ENCODE data around the gene UBE2QL1.
"Not testable (repeated sequence)": the region's sequence is repeated elsewhere in the genome, so short reads cannot be mapped to it uniquely, and the experiment has no call there.

Gene UBE2QL1

DNA sequence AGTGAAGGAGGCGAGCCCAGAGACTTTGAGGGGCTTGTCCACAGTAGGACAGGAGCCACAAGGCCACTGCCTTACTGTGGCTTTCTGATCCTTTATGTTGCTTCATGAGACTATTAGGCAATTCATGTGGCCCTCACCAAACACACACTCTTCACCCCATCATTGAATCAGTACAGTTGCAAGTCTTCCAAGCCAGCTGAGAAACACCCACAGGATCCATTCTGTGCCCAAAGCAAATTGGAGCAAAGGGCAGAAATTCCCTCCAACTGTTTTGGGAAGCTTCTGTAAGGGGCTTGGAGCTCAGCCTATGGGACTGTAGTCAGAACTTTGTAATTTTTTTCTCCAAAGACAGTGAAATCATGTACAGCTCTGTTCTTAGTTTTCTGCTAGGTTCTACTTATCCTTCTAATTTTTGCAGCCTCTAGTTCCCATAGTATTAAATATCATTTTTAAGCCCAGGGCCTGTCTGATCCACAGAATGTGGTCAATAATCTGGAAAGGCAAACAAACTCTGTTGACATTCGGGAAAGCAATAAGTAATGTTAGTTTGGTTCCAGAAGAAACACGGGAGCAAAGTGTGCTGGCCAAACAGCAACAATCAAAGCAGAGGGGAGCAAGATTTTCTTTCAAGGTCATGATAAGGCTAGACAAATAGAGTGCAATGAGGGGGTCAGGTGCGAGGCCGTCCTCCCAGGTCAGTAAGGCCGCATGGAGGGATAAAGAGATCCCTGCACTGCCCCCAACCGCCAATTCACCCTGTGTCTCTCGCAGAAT is 47.0 kb downstream of the UBE2QL1 start:
- in situ Hi-C loops (cut with MboI; ENCODE audit: low sequenced_read_pairs): no loop called here

DNA sequence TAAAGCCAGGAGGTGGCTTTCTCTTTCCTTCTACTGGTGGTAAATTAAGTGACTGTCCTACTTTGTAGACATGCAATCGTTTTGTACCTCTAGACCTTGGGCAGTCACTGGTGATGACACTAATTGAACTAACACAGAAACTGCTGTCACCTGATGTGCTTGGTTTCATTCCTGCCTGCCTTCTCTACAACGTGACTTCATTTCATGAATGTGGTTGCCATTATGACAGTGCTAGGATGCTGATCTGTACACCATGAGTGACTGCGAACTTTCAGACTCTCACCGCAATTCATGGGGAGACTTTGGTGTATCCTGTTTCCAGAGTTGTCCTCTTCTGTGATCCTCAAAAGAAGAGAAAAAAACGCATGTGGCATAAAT is 47.5 kb downstream of the UBE2QL1 start:
- in situ Hi-C loops (cut with MboI; ENCODE audit: low sequenced_read_pairs): no loop called here

DNA sequence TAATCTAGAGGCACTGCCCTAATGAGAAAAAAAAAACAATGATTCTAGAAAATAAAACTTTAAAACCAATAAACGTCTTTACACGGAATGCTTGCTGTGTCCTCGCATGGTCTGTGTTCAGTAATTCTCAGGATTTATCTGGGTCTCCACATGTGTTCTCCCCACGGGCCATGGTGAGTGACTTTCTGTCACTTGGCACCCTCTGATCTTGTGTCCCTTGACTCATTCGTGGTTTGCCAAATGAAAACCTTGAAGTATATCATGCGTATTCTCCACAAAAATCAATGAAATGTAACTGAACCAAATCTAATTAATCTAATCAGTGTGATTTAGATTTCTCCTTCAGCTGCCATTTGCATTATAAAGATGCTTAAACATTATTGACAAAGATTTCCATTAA is 48.0 kb downstream of the UBE2QL1 start:
- in situ Hi-C loops (cut with MboI; ENCODE audit: low sequenced_read_pairs): no loop called here

DNA sequence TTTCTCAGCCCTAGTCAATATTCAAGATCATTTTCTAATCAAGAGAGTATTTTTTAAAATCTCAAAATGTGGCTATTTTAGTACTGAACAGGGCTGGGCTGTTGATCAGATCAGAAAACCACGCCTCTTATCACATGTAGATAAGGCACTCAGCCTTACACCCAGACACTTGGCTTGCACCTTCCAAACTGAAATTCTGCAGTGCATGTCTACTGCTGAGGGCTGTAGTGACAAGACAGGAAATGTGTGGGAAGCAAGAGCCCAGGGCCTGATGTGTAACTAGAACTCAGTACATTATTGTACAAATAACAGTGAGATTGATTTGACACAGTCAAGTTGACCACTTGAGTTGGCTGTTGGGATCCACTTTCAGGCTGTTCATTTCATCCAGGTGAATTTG is 48.6 kb downstream of the UBE2QL1 start:
- in situ Hi-C loops (cut with MboI; ENCODE audit: low sequenced_read_pairs): no loop called here

DNA sequence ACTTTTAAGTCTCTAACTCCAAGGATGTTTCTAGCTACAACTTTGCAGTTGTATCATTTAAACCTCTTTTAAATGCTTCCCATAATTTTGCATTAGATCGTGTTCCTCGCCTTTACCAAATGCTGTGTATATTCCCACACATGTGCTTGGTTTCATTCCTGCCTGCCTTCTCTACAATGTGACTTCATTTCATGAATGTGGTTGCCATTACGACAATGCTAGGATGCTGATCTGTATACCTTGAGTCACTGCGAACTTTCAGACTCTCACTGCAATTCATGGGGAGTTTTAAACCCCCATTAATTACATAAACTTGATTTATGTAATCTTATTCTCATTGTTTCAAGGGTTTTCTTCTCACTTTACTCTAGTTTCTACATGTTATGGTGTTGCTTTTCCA is 50.3 kb downstream of the UBE2QL1 start:
- in situ Hi-C loops (cut with MboI; ENCODE audit: low sequenced_read_pairs): no loop called here

DNA sequence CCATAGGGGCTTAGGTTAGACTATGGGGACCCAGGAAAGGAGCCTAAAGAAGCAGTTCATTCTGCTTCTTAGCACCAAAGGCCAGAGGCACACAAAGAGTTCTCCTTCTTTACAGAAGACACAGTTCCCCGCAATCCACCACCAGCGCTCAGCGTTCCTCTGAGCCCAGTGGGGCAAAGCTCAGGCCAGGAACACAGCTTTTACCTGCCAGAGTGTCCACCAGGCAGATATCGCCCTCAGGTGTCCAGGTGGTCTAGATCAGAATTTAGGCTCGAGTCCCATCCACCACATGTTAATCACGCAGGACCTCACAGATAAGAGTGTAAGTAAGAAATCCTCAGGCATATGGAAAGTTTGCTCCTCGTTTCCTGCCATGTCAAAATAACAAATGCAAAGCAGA is 53.0 kb downstream of the UBE2QL1 start:
- in situ Hi-C loops (cut with MboI; ENCODE audit: low sequenced_read_pairs): no loop called here

DNA sequence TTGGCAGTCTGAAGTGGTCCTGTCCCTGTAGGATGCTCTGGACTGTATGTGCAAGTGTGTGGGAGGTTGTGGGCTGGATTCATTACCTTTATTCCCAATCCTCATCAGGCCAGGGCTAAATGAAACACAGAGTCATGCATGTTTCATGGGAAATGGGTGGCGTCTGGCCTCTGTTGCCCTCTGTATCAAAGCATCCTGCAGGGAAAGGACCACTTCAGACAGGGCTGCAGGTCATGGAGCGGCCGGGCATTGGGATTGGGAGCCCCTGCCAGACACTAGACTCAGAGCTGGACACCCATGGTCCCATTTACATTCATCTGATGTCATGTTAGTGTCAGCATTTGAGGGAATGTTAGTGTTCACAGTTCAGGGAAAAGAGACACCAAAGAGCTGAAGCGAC is 53.8 kb downstream of the UBE2QL1 start:
- in situ Hi-C loops (cut with MboI; ENCODE audit: low sequenced_read_pairs): no loop called here

DNA sequence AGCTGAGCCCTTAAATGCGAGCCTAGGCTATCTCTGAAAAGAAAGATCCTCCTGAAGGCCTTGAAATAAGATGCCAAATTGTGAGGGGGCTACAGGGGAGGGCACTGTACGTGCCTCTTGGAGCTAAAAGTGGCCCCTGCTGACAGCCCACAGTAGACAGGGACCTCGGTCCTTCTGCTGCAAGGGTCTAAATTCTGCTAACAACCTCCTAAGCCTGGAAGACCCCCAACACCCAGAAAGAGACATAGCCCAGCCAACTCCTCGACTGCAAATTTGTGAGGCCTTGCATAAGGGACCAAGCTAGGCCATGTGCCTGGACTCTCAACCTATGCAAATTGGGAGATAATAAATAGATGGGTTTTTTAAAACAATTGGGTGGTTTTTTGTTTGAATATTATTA is 54.7 kb downstream of the UBE2QL1 start:
- in situ Hi-C loops (cut with MboI; ENCODE audit: low sequenced_read_pairs): no loop called here

DNA sequence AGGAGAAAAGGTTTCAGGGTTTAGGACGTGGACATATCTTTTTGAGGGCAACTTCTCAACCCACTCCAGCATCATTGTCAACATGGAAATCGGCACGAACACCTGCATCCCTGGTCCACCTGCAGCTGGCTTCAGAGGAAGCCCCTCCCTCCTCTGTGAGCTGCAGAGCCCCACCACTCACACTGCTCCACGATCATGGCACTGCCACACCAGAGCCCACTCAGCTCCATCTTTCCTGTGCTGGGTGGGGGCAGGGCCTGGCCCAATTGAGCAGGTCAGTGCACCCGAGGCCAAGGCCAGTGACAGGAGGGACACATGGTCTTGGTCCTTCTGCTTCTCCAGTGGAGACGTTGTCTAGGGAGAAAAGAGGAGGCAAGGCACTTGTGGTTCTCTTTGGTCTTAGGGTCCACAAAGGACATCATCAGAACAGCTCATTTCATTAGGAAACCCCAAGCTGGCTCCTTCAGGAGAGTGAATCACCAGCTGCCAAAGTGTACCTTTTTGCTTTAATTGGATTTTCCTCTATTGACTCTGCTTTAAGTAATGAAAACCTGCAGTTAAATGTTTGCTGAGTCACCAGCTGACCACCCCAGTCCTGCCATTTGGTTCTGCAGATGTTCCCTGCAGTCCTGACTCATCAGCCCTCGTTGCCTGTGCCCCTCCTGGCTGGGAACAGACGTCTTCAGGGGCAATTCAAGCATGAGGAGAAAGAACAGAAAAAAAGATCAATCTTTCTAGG is 56.2 kb downstream of the UBE2QL1 start:
- in situ Hi-C loops (cut with MboI; ENCODE audit: low sequenced_read_pairs): no loop called here

DNA sequence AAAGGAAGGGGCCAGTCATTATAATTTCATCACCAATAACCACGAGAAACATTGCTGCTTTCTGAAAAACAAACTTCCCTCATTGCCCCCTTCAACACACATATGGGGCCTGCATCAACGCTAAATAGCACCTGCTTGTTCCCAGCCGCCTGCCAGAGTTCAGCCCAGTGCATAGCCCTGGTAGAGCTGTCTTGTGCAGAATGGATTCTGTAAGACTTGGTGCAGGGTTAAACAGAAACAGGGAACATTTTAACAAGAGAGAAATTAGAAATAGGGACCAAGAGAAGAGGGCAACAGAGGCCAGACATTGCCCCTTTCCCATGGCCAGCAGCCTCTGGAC is 56.7 kb downstream of the UBE2QL1 start:
- in situ Hi-C loops (cut with MboI; ENCODE audit: low sequenced_read_pairs): no loop called here

DNA sequence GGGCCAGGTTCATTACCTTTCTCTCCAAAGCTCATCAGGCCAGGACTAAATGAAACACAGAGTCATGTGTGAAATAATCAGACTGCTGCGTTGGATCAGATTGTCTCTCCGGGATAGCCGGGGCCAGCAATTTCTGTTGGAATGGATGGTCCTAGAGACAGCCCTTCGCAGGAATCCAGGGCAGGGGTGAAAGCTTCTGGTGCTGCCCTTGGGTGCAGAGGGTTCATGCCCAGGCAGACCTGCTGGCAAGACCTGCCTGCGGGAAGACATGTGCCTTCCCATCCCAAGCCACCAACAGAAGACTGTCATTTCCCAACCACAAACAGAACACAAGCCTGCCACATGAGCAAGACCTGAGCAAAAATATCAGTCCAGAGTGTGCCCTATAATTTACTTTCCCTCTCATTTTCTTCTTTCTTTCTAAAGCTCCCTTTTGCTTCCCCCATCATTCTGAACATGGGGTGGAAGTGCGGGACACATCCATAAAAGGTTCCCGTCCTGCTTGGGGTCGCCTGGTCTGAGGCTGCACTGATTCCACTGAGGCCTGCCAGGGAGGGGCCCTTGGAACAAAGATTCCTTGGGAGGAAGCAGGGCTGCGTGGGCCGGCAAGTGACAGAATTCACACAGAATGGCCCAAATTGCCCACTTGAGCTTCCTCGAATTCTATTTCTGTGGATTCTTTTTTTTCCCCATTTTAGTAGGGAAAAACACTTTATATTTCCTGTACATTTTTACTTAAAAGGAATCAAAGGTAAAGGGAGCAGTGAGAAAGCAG is 57.3 kb downstream of the UBE2QL1 start:
- in situ Hi-C loops (cut with MboI; ENCODE audit: low sequenced_read_pairs): no loop called here

DNA sequence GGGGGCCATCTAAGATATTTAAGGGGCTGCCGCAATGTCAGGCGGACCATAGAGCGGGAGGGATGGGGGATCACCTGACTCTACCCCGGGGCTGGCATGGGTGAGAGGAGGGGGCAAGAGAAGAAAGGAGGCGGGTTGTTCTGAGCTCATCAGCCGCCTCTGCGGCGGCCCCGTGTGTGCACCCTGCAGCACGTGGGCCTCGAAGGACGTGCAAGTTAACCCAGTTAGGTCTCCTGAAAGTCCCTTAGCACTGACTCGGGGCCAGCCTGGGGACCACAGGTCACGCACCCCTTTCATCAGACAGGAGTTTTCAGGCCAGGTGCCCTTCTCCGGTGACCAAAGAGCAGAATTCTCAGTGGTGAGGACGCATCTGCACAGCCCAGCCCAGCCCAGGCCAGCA is 58.0 kb downstream of the UBE2QL1 start:
- in situ Hi-C loops (cut with MboI; ENCODE audit: low sequenced_read_pairs): no loop called here

DNA sequence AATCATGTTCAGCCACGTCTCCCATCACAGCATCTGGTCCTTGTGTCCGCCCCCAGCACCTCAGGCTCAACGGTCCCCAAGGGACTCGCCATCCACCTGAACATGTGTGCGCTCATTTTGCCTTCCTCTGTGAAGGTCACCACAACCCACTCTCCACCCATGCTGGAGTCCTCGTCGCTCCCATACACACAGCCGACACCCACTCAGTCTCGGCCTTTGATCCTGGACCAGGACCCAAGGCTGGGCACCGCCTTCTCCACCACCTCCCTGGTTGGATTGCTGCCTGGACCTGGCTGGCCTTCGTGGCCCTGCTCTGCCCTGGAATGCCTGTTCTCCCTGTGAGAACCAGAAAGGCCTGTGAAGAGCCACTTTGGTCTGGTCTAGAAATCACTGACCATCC is 60.3 kb downstream of the UBE2QL1 start:
- in situ Hi-C loops (cut with MboI; ENCODE audit: low sequenced_read_pairs): no loop called here

DNA sequence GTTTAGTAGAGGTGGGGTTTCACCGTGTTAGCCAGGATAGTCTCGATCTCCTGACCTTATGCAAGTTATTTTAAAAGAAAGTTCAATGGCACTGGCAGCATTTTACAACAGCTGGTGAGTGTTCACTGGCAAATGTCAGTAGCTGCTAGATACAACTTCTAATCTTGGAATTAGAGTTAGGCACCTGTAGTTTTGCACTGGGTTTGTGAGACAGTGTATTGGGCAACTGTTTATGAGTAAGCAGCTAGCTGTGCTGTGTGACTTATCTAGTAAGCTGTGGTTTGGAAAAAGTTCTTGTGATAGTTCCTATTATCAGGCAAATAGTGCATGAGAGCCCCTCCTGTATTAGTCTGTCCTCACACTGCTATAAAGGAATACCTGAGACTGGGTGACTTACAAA is 61.5 kb downstream of the UBE2QL1 start:
- in situ Hi-C loops (cut with MboI; ENCODE audit: low sequenced_read_pairs): no loop called here

DNA sequence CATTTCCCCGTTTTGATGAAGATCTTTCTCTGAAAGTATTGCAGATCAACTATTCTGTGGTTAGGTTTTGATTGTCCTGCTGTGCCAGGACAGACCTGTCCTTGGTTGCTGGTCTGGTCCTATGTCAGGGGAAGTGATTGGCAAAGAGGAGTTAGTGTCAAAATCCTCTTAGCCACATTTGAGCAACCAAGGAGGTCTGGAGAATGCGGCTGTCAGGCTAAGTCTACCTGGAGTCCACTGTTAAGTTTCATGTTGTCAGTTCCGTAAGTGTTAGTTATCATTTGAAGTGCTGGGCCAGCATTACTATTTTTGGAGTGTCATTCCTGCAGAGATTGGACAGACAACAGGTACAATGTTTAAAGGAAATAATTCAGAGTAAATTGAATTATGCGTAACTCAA is 62.3 kb downstream of the UBE2QL1 start:
- in situ Hi-C loops (cut with MboI; ENCODE audit: low sequenced_read_pairs): no loop called here

DNA sequence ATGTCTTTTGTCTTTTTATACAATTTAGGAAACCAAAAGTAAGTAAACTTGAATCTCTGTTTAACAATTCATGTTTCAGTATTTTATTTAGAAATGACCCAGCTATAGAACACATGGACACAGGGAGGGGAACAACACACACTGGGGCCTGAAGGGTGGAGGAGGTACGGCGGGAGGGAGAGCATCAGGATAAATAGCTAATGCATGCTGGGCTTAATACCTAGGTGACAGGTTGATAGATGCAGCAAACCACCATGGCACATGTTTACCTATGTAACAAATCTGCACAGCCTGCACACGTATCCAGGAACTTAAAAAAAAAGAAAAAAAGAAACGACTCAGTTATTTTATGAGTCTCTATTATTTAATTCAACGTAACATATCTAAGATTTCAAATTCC is 67.2 kb downstream of the UBE2QL1 start:
- in situ Hi-C loops (cut with MboI; ENCODE audit: low sequenced_read_pairs): not testable (repeated sequence)

DNA sequence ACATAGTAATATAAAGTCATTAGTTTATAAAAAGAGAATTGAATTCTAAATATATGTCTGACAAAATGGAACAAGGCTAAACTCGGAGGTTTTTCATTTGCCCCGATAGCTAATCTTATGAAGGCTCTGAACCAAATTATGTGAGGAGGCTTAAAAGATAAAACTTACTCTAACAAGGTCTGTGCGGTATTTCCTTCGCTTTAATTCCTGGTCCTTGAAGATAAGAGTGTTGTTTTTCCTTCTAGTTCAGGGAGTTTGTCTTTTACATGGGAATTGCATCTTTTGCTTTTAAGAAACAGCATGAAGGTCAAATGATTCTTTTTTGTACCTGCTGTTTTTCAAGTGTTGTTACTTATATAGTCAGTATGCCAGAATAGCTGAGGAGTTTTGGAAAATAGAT is 68.2 kb downstream of the UBE2QL1 start:
- in situ Hi-C loops (cut with MboI; ENCODE audit: low sequenced_read_pairs): no loop called here

DNA sequence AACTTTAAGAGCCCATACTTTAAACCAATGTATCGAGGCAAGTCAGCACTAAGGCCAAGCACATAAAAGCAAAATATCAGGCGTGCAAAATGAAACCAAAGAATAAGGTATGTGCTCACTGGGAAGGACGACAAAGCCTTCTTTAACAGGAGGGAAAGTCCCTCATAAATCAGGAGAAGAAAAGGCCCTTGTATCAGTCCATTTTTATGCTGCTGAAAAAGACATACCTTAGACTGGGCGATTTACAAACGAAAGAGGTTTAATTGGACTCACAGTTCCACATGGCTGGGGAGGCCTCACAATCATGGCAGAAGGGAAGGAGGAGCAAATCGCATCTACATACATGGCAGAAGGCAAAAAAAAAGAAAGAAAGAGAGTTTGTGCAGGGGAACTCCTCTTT is 68.9 kb downstream of the UBE2QL1 start:
- in situ Hi-C loops (cut with MboI; ENCODE audit: low sequenced_read_pairs): no loop called here

DNA sequence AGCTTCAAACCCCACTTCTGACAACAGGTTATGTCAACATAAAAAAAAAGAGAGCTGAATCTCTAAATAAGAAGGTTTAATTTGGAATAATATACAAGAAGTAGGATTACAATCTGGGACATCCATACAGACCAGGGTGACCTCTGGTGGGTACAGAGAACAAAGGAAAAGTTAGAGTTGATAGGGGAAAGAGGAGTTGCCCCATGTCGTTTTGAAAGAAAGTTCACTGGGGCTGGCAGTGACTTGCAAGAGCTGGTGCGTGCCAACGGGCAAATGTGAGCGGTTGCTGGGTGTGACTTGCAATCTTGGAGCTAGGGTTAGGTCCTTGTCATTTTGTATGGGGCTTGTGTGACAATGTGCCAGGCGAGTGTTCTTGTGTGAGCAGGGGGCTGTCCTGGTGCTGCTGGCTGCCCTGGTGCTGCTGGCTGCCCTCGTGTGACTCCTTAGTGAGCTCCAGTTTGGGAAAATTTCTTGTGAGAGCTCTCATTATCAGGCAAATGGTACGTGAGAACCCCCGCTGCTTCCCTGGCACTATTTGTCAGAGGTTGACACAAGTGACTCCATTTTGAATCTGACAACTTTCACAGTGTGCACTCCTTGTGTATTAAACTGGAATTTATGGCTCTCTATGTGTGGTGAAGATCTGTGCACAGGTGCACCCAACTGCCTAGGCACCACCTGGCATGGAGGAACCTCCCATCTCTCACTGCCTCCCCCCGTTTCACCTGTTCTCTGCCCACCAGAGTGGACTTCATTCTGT is 69.8 kb downstream of the UBE2QL1 start:
- in situ Hi-C loops (cut with MboI; ENCODE audit: low sequenced_read_pairs): no loop called here

DNA sequence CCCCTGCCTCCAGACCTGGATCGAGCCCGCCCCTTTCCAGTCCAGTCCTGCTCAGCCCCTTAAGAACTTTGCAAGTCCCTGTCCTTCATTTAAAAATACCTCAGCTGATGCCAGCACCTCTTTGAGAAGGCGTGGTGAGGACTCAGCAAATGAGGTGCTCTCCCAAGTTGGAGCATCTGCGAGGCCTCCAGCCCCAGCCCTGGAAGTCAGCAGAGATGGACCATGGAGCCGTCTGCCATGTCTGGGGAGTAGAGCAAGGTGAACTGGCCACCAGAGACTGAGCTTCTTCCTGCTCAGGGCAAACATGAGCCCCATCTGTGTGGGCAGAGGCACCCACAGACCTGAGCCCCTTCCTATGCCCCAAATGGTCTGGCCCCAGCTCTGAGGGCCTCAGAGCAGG is 71.5 kb downstream of the UBE2QL1 start:
- in situ Hi-C loops (cut with MboI; ENCODE audit: low sequenced_read_pairs): no loop called here

DNA sequence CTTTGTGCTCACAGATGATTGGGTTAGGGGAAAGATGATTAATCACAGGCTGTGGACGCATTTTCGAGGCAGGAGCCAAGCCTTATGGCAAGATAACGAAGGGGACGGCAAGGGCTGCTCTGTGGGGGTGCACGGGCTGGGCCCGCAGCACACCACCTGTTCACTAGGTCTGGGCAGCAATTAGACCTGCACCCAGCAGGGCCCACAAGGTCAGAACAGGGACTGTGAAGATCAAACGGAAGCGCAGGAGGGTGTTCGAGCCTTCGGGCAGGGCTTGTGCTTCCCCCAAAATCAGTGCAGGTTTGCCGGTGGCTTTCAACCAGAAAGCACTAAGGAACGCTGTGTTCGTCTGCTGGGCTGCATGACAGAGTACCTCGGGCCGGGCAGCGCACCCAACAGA is 73.7 kb downstream of the UBE2QL1 start:
- in situ Hi-C loops (cut with MboI; ENCODE audit: low sequenced_read_pairs): no loop called here
